HG03045 (cell line): ENCODE data around the gene CC2D1A.

Experiments
- ATAC-seq: cut with Tn5 transposase; IDR thresholded peaks from one replicate; pipeline ENCODE4 v1.9.1; 2021; ENCODE audit warnings: mild to moderate bottlenecking, moderate library complexity; ENCODE audit not compliant: unreplicated experiment

The CC2D1A gene

GRCh38 chr19:13975870-13976269, 69.9 kb downstream of the CC2D1A start:
- no peak for ATAC-seq

GRCh38 chr19:13976446-13976845, 70.4 kb downstream of the CC2D1A start:
- no peak for ATAC-seq

- ATAC-seq: no peak
Observed at GRCh38 chr19:13977803-13978202, 71.8 kb downstream of the CC2D1A start.

- no peak for ATAC-seq
Observed at GRCh38 chr19:13978351-13979243, 72.6 kb downstream of the CC2D1A start.

GRCh38 chr19:13979244-13979615, 73.2 kb downstream of the CC2D1A start:
- no peak for ATAC-seq

- ATAC-seq: no peak
Observed at GRCh38 chr19:13979686-13980085, 73.7 kb downstream of the CC2D1A start.

GRCh38 chr19:13980340-13980739, 74.3 kb downstream of the CC2D1A start:
- ATAC-seq: no peak
